GM21526 (cell line): Measurements from ENCODE around the gene ZNF569.
"Not testable (repeated sequence)": the region's sequence is repeated elsewhere in the genome, so short reads cannot be mapped to it uniquely, and the experiment has no call there.

Source experiments
- ATAC-seq: cut with Tn5 transposase; IDR thresholded peaks from one replicate; pipeline ENCODE4 v1.9.1; 2021; ENCODE audit warnings: moderate library complexity; ENCODE audit not compliant: unreplicated experiment, low FRiP score

Gene ZNF569

DNA sequence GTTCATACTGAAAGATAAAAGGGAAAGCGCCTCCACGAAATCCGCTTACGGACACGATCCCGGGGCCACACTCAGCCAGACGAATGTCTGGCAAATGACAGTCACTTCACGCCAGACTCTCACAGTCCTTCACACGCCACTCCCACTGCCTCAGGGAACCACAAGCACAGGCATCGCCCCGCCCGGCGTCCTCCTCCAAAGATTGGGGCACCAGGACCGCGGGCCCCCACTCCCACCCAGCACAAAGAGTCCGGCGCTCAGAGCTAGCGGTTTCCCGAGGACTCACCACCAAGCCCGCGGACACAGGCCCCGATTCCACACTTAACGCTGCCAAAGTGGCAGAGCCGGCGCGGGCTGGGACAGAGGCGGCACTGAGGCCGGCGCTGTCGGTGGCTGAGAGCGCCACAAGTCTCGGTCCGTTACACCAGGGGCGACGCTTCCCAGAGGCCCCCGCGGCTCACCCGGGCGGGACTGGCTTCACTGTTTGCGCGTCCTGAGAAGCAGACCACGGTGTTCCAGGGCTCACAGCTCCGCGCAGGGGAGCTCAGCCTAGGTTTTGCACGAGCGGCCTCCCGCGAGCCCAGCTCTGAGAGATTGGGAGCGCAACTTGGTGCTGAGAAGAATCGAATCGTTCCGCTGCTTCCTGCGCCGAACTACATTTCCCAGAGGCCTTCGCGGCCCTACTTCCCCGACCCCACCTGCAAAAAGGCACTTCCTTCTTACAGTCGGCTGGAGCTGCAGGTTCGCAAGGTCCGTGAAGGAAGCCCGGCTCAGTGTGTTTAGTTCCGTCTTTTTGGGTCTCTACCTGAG lies at the start of gene ZNF569:
ZNF569 (minus strand) TSS at position 647 of the 810 bp plus-strand sequence. CDS start 22,523 bp downstream, outside the sequence.
- peak; percentile 58 for ATAC-seq

DNA sequence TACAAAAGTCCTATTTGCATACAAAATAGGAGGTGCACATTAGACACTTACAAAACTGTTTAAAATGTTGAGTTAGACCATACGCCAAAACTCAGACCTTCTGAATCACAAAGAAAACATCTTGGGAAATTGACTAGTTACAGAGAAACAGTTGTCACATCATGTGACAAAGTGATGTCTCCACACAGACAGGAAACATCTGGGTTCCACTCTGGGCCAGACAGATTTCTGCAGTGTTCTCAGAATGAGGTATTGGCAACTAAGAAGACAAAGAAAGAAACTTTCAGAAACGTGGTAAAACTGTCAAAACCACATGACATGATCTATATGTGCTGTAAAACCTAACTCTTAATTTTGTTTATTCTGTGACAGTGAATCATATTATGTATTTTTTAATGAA lies 46.2 kb upstream of the ZNF569 start:
- no peak for ATAC-seq

DNA sequence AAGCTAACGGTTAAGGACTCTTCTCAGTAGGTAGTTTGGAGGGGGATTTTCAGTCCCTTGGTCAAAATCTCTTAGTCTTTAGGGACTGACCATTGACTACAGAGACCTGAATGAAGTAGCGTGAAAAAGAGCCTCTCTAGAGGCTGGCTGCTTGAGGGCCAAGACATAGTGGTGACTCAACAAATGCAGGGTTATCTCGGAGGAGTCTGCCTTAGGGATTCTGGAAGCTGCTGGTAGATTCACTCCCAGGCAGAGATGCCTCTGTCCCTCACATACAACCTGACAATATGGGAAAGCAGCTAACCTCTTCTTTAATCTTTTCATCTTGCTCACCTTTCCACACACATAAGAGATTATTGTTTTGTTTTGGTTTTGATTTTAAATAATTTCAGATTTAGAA lies 44.6 kb upstream of the ZNF569 start:
- ATAC-seq: no peak

DNA sequence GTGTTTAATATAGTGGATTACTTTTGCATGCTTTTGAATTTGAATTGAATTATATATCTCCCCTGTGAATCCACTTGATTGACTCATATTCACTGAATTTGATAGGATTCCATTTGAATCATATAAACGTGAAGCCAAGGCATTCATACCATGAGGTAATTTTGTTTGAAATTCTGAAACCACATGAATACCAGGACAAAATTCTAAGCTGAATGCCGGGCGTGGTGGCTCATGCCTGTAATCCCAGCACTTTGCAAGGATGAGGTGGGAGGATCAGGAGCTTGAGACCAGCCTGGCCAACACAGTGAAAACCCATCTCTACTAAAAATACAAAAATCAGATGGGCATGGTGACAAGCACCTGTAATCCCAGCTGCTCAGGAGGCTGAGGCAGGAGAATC lies 43.9 kb upstream of the ZNF569 start:
- no peak for ATAC-seq

DNA sequence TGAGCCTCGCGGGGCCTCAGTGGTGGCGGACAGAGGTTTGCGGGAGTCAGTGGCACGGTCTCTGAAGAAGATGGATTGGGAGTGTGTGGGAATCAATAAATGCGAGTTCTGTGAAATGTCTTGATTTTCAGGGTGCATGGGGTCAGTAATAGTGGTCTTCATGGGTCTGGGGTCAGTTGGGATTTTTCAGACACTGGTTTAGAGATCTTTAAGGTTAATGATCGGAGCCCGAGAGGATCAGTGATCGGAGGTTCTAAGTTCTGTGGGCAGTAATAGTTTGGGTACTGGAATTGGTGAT lies 39.9 kb upstream of the ZNF569 start:
- no peak for ATAC-seq

DNA sequence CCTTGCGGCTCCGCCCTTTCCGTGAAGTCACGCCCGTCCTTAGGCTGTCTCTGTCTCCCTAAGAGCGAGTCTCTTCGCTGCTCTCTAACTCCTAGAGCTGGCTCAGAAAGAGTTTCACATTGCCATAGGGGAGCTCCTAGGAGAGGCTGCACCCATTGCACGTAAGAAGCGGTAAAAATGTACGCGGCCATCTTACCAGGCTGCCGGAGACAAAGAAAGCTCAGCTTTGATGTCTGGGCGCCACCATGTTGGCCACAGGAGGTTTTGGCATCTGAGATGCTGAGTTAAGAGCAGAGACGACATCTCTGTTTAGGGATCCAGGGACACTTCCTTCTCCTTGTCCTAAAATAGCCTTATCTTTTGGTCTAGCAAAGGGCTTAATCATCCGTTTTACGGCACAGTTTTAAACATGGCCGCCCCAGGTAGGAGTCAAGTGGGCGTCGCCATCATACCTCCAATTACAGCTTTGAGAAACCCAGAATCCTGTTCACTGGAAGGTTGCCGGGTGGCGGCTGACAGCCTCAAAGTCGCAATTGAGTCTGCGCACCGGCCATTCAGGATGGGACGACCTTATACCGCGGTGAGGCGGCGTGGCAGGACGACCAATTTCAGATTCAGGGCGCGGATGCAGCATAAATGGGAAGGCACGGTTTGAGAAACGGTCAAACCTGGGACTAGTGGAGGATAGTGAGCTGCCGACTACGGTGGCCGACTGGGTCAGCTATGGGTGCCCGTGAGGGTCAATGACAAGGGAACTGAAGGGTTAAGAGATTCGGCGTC lies 39.3 kb upstream of the ZNF569 start, which contains the start of gene ZNF793:
ZNF793 (plus strand) TSS at position 553 of the 780 bp plus-strand sequence. CDS start 16,501 bp downstream, outside the sequence.
- no peak for ATAC-seq

DNA sequence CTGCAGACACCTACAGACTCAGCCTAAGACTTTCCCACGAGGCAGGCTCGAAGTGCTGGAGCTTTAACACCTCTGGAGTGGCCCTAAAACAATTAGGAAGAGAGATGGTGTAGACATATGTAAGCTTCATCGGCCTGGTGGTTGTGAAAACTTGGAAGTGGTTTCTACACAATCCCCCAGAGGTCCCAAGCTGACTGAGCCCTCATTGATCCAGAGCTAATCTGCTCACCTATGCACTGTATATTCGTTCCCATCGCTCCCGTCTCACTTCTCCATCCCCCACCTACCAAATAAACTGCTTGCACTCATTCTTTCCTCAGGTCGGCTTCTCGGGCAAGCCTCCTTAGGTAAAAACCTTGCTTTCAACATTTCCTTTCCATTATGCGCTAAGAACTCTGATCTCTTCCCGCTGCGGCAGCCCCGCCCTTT lies 38.7 kb upstream of the ZNF569 start:
- ATAC-seq: no peak

DNA sequence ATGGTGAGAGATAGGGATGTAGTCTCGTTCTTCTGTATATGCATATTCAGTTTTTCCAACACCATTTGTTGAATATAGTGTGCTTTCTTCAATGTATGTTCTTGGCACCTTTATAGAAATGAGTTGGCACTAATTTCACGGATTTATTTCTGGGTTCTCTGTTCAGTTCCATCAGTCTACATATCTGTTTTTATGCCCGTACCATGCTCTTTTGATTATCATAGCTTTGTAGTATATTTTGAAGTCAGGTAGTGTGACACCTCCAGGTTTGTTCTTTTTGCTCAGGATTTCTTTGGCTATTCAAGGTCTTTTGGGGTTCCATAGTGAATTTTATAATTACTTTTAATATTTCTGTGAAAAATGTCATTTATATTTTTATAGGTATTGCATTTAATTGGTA lies 25.0 kb upstream of the ZNF569 start:
- no peak for ATAC-seq

DNA sequence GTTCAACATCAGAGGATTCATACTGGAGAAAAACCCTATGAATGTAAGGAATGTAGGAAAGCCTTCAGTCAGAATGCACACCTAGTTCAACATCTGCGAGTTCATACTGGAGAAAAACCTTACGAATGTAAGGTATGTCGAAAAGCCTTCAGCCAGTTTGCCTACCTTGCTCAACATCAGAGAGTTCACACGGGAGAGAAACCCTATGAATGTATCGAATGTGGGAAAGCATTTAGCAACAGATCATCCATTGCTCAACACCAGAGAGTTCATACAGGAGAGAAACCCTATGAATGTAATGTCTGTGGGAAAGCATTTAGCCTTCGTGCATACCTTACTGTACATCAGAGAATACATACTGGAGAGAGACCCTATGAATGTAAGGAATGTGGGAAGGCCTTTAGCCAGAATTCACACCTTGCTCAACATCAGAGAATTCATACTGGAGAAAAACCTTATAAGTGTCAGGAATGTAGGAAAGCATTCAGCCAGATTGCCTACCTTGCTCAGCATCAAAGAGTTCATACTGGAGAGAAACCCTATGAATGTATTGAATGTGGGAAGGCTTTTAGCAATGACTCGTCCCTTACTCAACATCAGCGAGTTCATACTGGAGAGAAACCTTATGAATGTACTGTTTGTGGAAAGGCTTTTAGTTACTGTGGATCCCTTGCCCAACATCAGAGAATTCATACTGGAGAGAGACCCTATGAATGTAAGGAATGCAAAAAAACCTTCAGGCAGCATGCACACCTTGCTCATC lies 17.3 kb upstream of the ZNF569 start:
- ATAC-seq: no peak

DNA sequence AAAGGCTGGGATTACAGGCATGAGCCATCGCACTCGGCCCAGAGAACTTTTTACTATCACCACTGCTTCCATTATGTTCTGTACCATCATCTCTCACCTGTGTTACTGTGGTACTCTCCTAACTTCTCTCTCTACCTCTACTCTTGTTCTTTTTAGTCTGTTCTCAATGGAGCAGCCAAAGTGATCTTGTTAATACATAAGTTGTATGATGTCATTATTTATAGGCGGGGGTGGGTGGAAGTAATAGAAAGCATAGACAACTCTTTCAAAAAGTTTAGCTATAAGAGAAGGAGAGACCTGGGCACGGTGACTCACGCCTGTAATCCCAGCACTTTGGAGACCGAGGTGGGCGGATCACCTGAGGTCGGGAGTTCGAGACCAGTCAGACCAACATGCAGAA lies 4.9 kb upstream of the ZNF569 start:
- ATAC-seq: no peak

DNA sequence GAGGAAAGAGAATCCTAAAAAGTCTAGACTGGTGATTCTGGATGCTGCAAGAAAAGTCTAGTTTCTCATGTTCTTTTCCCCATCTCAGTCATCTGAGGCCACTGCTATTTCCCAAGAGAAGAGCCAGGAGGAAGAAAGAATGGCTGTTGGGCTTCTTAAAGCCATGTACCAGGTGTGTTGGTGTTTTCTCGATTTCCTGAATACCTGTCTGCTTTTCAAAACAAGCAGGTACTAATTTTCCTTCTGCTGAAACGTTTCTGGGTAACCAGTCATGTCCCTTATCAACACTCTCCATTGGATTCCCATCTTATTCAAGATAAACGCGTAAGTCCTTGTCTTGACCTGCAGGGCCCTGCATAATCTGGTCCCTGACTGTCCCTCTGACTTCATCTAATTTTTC lies 3.0 kb upstream of the ZNF569 start:
- no peak for ATAC-seq

DNA sequence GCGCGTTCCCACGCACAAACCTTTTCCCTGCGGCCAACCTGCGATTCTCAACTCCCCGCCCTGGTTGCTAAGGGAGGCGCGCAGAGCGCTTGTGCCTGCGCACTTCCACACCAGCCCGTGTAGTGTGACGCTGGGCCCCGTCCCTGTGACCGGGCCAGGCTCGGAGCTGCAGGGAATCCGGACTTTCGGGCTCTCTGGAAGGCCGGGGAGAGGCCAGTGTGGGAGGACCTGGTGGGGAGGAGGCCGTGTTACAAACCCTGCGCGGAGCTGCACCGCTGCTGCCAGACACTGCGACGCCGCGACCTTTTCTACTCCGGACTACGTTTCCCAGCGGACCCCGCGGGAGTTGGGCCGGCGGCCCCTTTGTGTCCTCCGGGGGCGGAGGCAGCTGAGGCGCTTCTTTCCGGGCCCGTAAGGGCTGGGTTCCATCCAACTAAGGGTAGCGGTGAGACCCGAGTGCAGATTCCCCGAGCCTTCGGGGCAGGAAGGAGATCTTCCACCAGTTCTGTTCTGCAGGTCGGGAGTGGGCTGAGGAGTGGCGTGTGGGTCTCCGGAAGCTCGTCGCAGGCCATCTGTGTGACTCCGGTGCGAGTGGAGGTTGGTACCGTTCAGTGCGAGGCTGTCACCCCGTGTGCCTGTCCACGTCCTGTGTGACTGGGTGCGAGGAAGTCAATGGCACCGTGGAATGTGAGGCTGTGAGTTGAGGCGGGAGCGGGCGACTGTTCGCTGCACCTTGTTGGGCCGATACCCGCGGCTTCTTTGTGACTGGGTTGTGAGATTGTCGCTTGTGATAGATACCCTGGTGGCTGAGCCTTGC lies 1.9 kb upstream of the ZNF569 start, which contains the start of gene ZNF570:
ZNF570 (plus strand) TSS at position 396 of the 817 bp plus-strand sequence. CDS start 999 bp downstream, outside the sequence.
- ATAC-seq: peak; percentile 62

DNA sequence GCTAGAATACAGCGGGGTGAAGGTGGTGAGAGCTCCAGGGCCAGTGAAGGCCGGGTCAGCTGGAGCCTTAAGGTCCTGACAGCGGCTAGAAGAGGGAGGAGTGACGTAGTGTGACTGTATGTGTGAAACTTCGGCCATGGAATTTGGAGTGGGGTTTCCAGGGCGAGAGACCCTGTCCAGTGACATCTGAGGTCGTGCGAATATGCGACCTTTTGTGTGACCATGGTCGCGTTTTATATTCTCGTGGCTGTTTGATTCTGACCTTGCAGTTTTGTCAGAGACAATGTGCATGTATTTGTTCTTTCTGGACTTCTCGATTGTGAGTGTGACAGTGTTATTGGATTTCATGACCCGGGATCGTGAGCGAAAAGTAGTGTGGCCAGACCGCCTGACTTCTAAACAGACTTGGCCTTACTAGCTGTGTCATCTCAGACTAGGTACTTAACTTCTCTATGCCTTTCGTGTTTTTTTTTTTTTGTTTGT lies 405 bp upstream of the ZNF569 start:
- no peak for ATAC-seq

DNA sequence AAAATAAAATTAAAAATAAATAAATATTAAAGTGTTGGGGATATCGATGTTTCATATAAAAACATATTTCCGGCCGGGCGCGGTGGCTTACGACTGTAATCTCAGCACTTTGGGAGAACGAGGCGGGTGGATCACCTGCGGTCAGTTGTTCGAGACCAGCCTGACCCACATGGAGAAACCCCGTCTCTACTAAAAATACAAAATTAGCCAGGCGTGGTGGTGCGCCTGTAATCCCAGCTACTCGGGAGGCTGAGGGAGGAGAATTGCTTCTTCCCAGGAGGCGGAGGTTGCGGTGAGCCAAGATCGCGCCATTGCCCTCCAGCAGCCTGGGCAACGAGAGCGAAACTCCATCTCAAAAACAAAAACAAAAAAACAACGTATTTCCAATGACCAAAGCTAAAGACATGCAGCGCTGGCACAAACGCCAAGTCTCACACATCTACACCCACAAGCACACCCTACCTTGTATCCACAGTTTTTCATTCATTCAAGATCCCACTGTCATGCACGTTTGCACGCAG lies 907 bp downstream of the ZNF569 start:
- no peak for ATAC-seq

DNA sequence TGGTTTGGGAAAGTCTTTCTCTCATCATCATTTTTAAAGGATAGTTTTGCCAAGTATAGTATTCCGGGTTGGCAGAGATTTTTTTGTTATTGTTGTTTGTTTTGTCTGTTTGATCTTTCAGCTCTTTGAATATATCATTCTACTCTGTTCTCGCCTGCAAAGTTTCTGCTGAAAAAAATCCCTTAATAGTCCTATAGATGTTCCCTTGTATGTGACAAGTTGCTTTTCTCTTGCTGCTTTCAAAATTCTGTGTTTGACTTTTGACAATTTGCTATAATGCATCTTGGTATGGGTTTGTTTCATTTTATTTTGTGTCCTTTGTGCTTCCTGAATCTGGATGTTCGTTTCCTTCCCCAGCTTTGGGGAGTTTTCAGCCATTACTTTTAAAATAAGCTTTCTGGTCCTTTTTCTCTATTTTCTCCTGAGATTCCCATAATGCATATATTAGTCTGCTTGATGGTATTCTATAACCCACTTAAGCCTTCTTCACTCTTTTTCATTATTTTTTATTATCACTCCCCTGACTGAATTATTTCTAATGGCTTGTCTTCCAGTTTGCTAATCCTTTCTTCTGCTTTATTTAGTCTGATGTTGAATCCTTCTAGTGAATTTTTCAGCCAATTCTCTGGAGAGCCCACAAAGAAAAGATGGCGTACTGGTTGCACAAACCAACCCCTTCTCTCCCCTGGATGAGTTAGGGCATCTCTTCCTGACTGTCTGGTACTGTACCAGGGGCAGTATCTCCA lies 14.6 kb downstream of the ZNF569 start:
- no peak for ATAC-seq

DNA sequence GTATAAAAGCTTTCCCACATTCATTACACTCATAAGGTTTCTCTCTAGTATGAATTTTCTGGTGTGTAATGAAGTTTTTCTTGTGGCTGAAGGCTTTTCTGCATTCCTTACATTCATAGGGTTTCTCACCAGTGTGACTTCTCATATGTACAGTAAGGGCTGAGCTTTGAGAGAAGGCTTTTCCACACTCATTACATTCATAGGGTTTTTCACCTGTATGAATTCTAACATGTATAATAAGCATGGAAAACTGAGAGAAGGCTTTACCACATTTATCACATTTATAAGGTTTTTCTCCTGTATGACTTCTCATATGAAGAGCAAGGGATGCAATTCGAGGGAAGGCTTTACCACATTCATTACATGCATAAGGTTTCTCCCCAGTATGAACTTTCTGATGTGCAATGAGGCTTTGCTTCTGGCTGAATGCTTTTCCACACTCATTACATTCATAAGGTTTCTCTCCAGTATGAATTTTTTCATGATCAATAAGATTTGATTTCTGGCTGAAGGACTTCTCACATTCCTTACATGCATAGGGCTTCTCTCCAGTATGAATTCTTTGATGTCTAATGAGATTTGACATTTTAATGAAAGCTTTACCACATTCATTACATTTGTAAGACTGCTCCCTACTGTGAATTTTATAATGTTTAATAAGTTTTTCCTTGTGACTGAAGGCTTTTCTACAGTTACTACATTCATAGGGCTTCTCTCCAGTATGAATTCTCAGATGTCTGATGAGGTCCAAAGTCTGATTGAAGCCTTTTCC lies 53.7 kb downstream of the ZNF569 start:
- ATAC-seq: no peak

DNA sequence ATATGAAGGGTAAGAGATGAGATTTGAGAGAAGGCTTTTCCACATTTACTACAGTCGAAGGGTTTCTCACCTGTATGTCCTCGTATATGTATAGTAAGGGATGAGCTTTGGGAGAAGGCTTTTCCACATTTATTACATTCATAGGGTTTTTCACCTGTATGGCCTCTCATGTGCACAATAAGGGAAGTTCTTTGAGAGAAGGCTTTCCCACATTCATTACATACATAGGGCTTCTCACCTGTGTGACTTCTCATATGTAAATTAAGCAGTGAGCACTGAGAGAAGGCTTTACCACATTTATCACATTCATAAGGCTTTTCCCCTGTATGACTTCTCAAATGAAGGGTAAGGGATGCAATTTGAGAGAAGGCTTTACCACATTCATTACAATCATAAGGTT lies 54.5 kb downstream of the ZNF569 start:
- ATAC-seq: no peak

DNA sequence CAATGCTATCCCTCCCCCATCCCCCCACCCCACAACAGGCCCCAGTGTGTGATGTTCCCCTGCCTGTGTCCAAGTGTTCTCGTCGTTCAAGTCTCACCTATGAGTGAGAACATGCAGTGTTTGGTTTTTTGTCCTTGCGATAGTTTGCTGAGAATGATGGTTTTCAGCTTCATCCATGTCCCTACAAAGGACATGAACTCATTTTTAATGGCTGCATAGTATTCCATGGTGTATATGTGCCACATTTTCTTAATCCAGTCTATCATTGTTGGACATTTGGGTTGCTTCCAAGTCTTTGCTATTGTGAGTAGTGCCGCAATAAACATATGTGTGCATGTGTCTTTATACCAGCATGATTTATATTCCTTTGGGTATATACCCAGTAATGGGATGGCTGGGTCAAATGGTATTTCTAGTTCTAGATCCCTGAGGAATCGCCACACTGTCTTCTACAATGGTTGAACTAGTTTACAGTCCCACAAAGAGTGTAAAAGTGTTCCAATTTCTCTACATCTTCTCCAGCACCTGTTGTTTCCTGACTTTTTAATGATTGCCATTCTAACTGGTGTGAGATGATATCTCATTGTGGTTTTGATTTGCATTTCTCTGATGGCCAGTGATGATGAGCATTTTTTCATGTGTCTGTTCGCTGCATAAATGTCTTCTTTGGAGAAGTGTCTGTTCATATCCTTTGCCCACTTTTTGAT lies 61.0 kb downstream of the ZNF569 start:
- not testable (repeated sequence) for ATAC-seq
